Liver (tissue), 3 donors: ENCODE measurements around the gene CCR4.

Experiments used
- CTCF ChIP-seq: fragments of 150-350 bp; IDR thresholded peaks from 2 replicates; pipeline ENCODE4 v1.5.1; 2017; ENCODE audit warnings: improper control_type of control experiment, low read depth, low read length; ENCODE audit not compliant: missing input control
- FOXA1 ChIP-seq: IDR thresholded peaks from 2 replicates; pipeline ENCODE4 v1.6.1; 2016; ENCODE audit warnings: antibody characterized with exemption
- HNF4A ChIP-seq, 2 donors: conservative IDR thresholded peaks; 2 replicates each; pipeline ENCODE4 v1.6.1; 2016; ENCODE audit warnings: antibody characterized with exemption in 2 of 2, mild to moderate bottlenecking in 2 of 2
- JUND ChIP-seq, 2 donors: IDR thresholded peaks; 2 replicates each; pipeline ENCODE4 v1.6.1; 2016; ENCODE audit warnings: antibody characterized with exemption in 2 of 2
- MAX ChIP-seq: IDR thresholded peaks from 2 replicates; pipeline ENCODE4 v1.6.1; 2016; ENCODE audit warnings: antibody characterized with exemption
- RAD21 ChIP-seq, 2 donors: IDR thresholded peaks; 2 replicates each; pipeline ENCODE4 v1.6.1; 2016; ENCODE audit warnings: antibody characterized with exemption in 2 of 2, mild to moderate bottlenecking in 2 of 2
- REST ChIP-seq: IDR thresholded peaks from 2 replicates; pipeline ENCODE4 v1.6.1; 2016; ENCODE audit warnings: antibody characterized with exemption, mild to moderate bottlenecking
- TAF1 ChIP-seq: conservative IDR thresholded peaks from 2 replicates; pipeline ENCODE4 v1.6.1; 2016; ENCODE audit warnings: antibody characterized with exemption, mild to moderate bottlenecking
- TF ChIP-seq, protein P1 (sequence below): IDR thresholded peaks from 2 replicates; pipeline ENCODE4 v1.6.1; 2016; ENCODE audit warnings: antibody characterized with exemption
- TF ChIP-seq, protein P2 (sequence below): IDR thresholded peaks from 2 replicates; pipeline ENCODE4 v1.6.1; 2016; ENCODE audit warnings: antibody characterized with exemption
- donor health status: healthy.
- donor health status: healthy.

DNA sequence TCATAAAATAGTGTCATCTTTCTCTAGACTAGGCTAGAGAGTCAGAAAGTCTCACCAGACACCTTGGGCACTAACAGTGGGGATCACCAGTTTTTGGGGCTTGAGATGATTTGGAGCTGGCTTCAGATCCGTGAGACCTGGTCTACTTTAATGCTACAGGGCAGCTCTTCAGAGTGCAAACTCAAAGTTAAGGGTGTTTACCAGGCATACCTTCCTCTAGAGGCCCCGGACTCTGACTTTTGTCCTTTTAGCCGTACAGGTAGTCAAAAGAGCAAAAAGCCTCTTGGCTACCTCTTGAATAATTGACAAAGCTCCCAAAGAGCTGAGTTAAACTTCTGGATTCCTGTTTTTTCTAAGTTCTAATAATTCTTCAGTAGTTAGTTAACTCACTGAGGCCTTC lies 41.4 kb upstream of the CCR4 start:
- TF ChIP-seq MAX (no peak), CTCF (no peak), FOXA1 (no peak), RAD21 (IDR thresholded peaks at IDR 0.05) (no peak), TAF1 (no peak), JUND (IDR thresholded peaks at IDR 0.05) (no peak), REST (no peak), HNF4A (conservative IDR thresholded peaks at IDR 0.05) (no peak)
- TF ChIP-seq, protein P1, sequence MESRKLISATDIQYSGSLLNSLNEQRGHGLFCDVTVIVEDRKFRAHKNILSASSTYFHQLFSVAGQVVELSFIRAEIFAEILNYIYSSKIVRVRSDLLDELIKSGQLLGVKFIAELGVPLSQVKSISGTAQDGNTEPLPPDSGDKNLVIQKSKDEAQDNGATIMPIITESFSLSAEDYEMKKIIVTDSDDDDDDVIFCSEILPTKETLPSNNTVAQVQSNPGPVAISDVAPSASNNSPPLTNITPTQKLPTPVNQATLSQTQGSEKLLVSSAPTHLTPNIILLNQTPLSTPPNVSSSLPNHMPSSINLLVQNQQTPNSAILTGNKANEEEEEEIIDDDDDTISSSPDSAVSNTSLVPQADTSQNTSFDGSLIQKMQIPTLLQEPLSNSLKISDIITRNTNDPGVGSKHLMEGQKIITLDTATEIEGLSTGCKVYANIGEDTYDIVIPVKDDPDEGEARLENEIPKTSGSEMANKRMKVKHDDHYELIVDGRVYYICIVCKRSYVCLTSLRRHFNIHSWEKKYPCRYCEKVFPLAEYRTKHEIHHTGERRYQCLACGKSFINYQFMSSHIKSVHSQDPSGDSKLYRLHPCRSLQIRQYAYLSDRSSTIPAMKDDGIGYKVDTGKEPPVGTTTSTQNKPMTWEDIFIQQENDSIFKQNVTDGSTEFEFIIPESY: no peak
- TF ChIP-seq, protein P2, sequence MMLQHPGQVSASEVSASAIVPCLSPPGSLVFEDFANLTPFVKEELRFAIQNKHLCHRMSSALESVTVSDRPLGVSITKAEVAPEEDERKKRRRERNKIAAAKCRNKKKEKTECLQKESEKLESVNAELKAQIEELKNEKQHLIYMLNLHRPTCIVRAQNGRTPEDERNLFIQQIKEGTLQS: no peak
